T-helper 2 cell treated with Interferon-gamma antibody and Interleukin-4, amounts not matched to agents 5 μg/mL and 100 μg/mL, for 36 hours (primary cell): Measurements from ENCODE around the gene ZNF35.

Experiments used
- DNase-seq: peaks from one replicate; pipeline ENCODE4 v3.0.0; 2021; ENCODE audit warnings: low spot score
- H3K27ac Mint-ChIP-seq: one replicate; pipeline ENCODE4 v1.8.0; 2021; ENCODE audit warnings: mild to moderate bottlenecking, mixed read lengths
- H3K27me3 Mint-ChIP-seq: one replicate; pipeline ENCODE4 v1.8.0; 2021; ENCODE audit warnings: low read depth, mixed read lengths
- H3K36me3 Mint-ChIP-seq: one replicate; pipeline ENCODE4 v1.8.0; 2021; ENCODE audit warnings: low read depth, mixed read lengths
- H3K4me1 Mint-ChIP-seq: one replicate; pipeline ENCODE4 v1.8.0; 2021; ENCODE audit warnings: low read depth, mixed read lengths
- H3K4me3 Mint-ChIP-seq: one replicate; pipeline ENCODE4 v1.8.0; 2022; ENCODE audit warnings: mild to moderate bottlenecking, moderate library complexity, mixed read lengths
- H3K9me3 Mint-ChIP-seq: one replicate; pipeline ENCODE4 v1.8.0; 2021; ENCODE audit warnings: mixed read lengths

ZNF35 gene

GRCh38 chr3:44648564-44649229, at the start of gene ZNF35:
ZNF35 (plus strand) TSS chr3:44648732; CDS start chr3:44651068, 2,336 bp downstream.
- H3K4me1 Mint-ChIP-seq: peaks cover 6% of the 10 kb centered on the region
- H3K27ac Mint-ChIP-seq: no peak within 1 kb of the TSS
- peak; percentile 26 for DNase-seq
- peaks cover 47% of the 10 kb centered on the region for H3K36me3 Mint-ChIP-seq
- peaks cover 58% of the 10 kb centered on the region for H3K9me3 Mint-ChIP-seq
- H3K4me3 Mint-ChIP-seq: peak within 1 kb of the TSS; percentile 79
- no peaks in the 10 kb centered on the region for H3K27me3 Mint-ChIP-seq

GRCh38 chr3:44601749-44602148, 46.8 kb upstream of the ZNF35 start:
- no peak overlapping the region for H3K4me3 Mint-ChIP-seq
- no peaks in the 10 kb centered on the region for H3K27me3 Mint-ChIP-seq
- H3K36me3 Mint-ChIP-seq: no peaks in the 10 kb centered on the region
- peaks cover 12% of the 10 kb centered on the region for H3K9me3 Mint-ChIP-seq
- no peak for DNase-seq
- H3K4me1 Mint-ChIP-seq: no peaks in the 10 kb centered on the region
- H3K27ac Mint-ChIP-seq: no peak overlapping the region

DNA sequence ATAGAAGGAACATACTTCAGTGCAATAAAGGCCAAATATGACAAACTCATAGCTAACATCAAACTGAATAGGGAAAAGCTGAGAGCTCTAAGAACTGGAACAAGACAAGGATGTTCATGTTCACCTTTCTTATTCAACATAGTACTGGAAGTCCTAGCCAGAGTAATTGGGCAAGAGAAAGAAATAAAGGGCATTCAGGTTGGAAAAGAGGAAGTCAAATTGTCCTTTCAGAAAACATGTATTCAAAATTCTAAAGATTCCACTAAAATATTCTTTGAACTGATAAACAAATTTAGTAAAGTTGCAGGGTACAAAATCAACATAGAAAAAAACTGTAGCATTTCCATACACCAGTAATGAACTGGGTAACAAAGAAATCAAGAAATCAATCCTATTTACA, 35.9 kb upstream of the ZNF35 start:
- H3K36me3 Mint-ChIP-seq: no peaks in the 10 kb centered on the region
- peaks cover 4% of the 10 kb centered on the region for H3K9me3 Mint-ChIP-seq
- H3K27me3 Mint-ChIP-seq: peaks cover 4% of the 10 kb centered on the region
- H3K27ac Mint-ChIP-seq: no peak overlapping the region
- H3K4me1 Mint-ChIP-seq: no peaks in the 10 kb centered on the region
- no peak for DNase-seq
- no peak overlapping the region for H3K4me3 Mint-ChIP-seq

GRCh38 chr3:44624749-44625480, 23.6 kb upstream of the ZNF35 start, which contains the start of gene ZNF197:
ZNF197 (plus strand) TSS chr3:44625036; CDS start chr3:44629155, 4,119 bp downstream.
- Mint-ChIP-seq H3K27me3 (no peaks in the 10 kb centered on the region), H3K27ac (peak within 1 kb of the TSS; percentile 80), H3K4me3 (peak within 1 kb of the TSS; percentile 85), H3K36me3 (peaks cover 27% of the 10 kb centered on the region), H3K9me3 (peaks cover 3% of the 10 kb centered on the region), H3K4me1 (peaks cover 18% of the 10 kb centered on the region)
- peak; percentile 64 for DNase-seq

DNA sequence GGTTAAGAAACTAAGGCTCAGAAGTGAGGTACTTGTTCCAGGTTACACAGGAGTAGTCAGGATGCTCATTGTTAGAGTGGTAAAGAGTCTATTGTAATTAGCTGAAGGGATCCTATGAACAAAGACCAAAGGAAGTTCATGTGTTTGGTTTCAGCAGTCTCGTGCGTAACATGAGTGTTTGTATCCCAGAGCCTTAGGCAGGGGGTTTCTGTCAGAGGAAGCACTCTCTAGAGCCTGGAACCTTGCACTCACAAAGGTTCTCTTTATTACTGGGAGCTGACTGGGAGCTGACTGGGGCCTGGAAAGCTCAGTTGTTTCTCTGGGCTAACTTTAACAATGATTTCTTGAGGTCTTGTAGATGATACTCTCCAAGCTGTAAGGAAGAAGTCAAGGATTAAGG, 19.8 kb upstream of the ZNF35 start:
- H3K27ac Mint-ChIP-seq: no peak overlapping the region
- DNase-seq: no peak
- H3K27me3 Mint-ChIP-seq: no peaks in the 10 kb centered on the region
- H3K4me1 Mint-ChIP-seq: peaks cover 18% of the 10 kb centered on the region
- H3K9me3 Mint-ChIP-seq: peaks cover 3% of the 10 kb centered on the region
- peaks cover 59% of the 10 kb centered on the region for H3K36me3 Mint-ChIP-seq
- H3K4me3 Mint-ChIP-seq: no peak overlapping the region

DNA sequence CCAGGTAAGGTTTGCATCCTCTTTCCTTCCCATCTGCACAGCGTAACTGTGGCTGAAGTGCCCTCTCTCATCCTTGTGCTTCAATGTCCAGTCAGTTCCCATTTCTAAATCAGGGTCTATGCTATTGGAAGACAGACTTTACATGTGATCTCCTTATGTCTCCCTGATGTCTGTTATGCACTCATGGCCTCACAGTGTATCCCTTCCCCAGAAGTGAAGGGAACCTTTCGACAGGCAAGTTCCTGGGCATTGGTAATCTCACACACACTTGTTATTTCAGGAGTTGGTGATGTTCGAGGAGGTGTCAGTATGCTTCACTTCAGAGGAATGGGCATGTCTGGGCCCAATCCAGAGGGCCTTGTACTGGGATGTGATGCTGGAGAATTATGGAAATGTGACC, 16.3 kb upstream of the ZNF35 start:
- peaks cover 20% of the 10 kb centered on the region for H3K9me3 Mint-ChIP-seq
- no peak overlapping the region for H3K4me3 Mint-ChIP-seq
- H3K36me3 Mint-ChIP-seq: peaks cover 80% of the 10 kb centered on the region
- peaks cover 3% of the 10 kb centered on the region for H3K4me1 Mint-ChIP-seq
- H3K27ac Mint-ChIP-seq: no peak overlapping the region
- DNase-seq: no peak
- no peaks in the 10 kb centered on the region for H3K27me3 Mint-ChIP-seq

- H3K4me1 Mint-ChIP-seq: no peaks in the 10 kb centered on the region
- no peak for DNase-seq
- H3K36me3 Mint-ChIP-seq: peaks cover 74% of the 10 kb centered on the region
- H3K27ac Mint-ChIP-seq: no peak overlapping the region
- H3K4me3 Mint-ChIP-seq: no peak overlapping the region
- H3K27me3 Mint-ChIP-seq: no peaks in the 10 kb centered on the region
- peaks cover 81% of the 10 kb centered on the region for H3K9me3 Mint-ChIP-seq
These were observed 6.2 kb upstream of the ZNF35 start for GRCh38 chr3:44642337-44642736.

- H3K27me3 Mint-ChIP-seq: no peaks in the 10 kb centered on the region
- H3K9me3 Mint-ChIP-seq: peaks cover 82% of the 10 kb centered on the region
- peaks cover 73% of the 10 kb centered on the region for H3K36me3 Mint-ChIP-seq
- H3K27ac Mint-ChIP-seq: no peak overlapping the region
- H3K4me1 Mint-ChIP-seq: peaks cover 3% of the 10 kb centered on the region
- H3K4me3 Mint-ChIP-seq: no peak overlapping the region
- no peak for DNase-seq
These were observed 5.5 kb upstream of the ZNF35 start for GRCh38 chr3:44643024-44643423.

DNA sequence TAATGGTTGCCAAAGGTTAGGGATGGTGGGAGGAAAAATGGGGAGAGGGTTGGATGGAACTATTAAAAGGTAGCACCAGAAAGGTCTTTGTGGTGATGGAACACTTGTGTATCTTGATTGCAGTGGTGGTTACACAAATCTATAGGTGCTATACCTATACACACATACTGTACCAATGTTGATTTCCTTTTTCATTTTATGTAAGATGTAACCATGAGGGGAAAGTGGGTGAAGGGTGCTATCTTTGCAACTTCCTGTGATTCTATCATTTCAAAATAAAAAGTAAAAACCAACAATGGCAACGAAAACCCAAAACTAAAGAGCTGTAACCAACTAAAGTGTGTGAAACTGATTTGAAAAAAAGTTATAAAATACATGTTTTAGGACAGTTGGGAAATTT, 761 bp upstream of the ZNF35 start:
- Mint-ChIP-seq H3K27me3 (no peaks in the 10 kb centered on the region), H3K27ac (no peak overlapping the region)

DNA sequence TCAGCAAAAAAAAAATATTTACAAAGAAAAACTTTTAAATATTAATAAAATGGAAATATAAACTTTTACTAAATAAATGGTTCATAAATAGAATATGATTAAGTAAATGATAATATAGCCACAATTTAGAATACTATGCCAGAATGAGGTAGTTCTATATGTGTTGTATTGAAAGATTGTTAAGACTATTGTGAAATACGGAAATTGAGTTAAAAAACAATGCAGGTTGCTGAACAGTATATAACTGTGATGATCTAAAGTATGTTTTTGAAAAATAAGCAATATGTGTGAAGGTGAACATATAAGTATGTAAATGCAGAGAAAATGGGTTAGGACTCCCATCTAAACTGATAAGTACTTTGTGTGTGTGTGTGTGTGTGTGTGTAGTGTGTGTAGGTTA, 1.2 kb downstream of the ZNF35 start:
- peaks cover 61% of the 10 kb centered on the region for H3K9me3 Mint-ChIP-seq
- DNase-seq: no peak
- H3K4me3 Mint-ChIP-seq: no peak overlapping the region
- peaks cover 6% of the 10 kb centered on the region for H3K4me1 Mint-ChIP-seq
- H3K36me3 Mint-ChIP-seq: peaks cover 51% of the 10 kb centered on the region
- no peaks in the 10 kb centered on the region for H3K27me3 Mint-ChIP-seq
- H3K27ac Mint-ChIP-seq: no peak overlapping the region

More for the DNA sequence above, 761 bp upstream of the ZNF35 start:
- Mint-ChIP-seq H3K36me3 (peaks cover 47% of the 10 kb centered on the region), H3K4me3 (peak overlapping the region; percentile 79), H3K4me1 (peaks cover 6% of the 10 kb centered on the region), H3K9me3 (peaks cover 62% of the 10 kb centered on the region)
- no peak for DNase-seq

- peaks cover 53% of the 10 kb centered on the region for H3K9me3 Mint-ChIP-seq
- H3K27me3 Mint-ChIP-seq: no peaks in the 10 kb centered on the region
- no peak for DNase-seq
- no peak overlapping the region for H3K4me3 Mint-ChIP-seq
- H3K36me3 Mint-ChIP-seq: peaks cover 56% of the 10 kb centered on the region
- peaks cover 2% of the 10 kb centered on the region for H3K4me1 Mint-ChIP-seq
- no peak overlapping the region for H3K27ac Mint-ChIP-seq
These were observed 5.5 kb downstream of the ZNF35 start for GRCh38 chr3:44654039-44654438.

DNA sequence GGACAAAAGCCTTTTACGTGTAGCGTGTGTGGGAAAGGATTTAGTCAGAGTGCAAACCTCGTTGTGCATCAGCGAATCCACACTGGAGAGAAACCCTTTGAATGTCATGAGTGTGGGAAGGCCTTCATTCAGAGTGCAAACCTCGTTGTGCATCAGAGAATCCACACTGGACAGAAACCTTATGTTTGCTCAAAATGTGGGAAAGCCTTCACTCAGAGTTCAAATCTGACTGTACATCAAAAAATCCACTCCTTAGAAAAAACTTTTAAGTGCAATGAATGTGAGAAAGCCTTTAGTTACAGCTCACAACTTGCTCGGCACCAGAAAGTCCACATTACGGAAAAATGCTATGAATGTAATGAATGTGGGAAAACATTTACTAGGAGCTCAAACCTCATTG, 10.5 kb downstream of the ZNF35 start:
- H3K4me3 Mint-ChIP-seq: no peak overlapping the region
- peaks cover 65% of the 10 kb centered on the region for H3K9me3 Mint-ChIP-seq
- peaks cover 50% of the 10 kb centered on the region for H3K36me3 Mint-ChIP-seq
- no peak overlapping the region for H3K27ac Mint-ChIP-seq
- H3K27me3 Mint-ChIP-seq: no peaks in the 10 kb centered on the region
- no peaks in the 10 kb centered on the region for H3K4me1 Mint-ChIP-seq
- no peak for DNase-seq

DNA sequence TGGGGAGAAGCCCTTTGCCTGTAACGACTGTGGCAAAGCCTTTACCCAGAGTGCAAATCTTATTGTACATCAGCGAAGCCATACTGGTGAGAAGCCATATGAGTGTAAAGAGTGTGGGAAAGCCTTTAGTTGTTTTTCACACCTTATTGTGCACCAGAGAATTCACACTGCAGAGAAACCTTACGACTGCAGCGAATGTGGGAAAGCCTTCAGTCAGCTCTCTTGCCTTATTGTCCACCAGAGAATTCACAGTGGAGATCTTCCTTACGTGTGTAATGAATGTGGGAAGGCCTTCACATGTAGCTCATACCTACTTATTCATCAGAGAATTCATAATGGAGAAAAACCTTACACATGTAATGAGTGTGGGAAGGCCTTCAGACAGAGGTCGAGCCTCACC, 10.9 kb downstream of the ZNF35 start:
- no peaks in the 10 kb centered on the region for H3K4me1 Mint-ChIP-seq
- H3K4me3 Mint-ChIP-seq: no peak overlapping the region
- peaks cover 45% of the 10 kb centered on the region for H3K36me3 Mint-ChIP-seq
- DNase-seq: no peak
- H3K9me3 Mint-ChIP-seq: peaks cover 65% of the 10 kb centered on the region
- H3K27me3 Mint-ChIP-seq: no peaks in the 10 kb centered on the region
- H3K27ac Mint-ChIP-seq: no peak overlapping the region

DNA sequence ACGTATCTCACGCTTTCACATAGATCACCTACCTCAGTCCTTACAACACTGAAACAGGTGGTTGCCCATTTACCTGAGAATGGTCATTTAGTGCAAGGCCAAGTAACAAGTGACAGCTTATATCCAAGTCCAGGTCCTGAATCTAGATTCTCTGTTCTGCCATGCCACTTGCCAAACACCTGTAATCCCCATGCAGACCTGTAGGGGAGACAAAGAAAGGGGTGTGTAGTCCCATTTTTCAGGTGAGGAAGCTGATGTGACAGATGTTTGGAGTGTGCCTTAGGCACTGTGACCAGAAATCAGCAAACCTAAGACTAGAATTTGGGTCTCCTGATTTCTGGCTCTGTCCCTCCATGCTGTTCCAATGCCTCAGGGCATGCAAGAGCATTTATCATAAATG, 12.7 kb downstream of the ZNF35 start:
- no peaks in the 10 kb centered on the region for H3K4me1 Mint-ChIP-seq
- DNase-seq: no peak
- no peak overlapping the region for H3K27ac Mint-ChIP-seq
- H3K4me3 Mint-ChIP-seq: no peak overlapping the region
- no peaks in the 10 kb centered on the region for H3K27me3 Mint-ChIP-seq
- peaks cover 72% of the 10 kb centered on the region for H3K9me3 Mint-ChIP-seq
- peaks cover 40% of the 10 kb centered on the region for H3K36me3 Mint-ChIP-seq
